HG02973 (cell line): ENCODE results near the gene SLFN5.
A peak's percentile ranks its signal among the peaks of the same experiment; 100 is the strongest.
"Not testable (repeated sequence)": the region's sequence is repeated elsewhere in the genome, so short reads cannot be mapped to it uniquely, and the experiment has no call there.

Source experiments
- ATAC-seq: cut with Tn5 transposase; IDR thresholded peaks from one replicate; pipeline ENCODE4 v1.9.1; 2021; ENCODE audit warnings: moderate library complexity; ENCODE audit not compliant: unreplicated experiment

The SLFN5 gene

GRCh38 chr17:35242805-35243560 is at the start of gene SLFN5:
Gene SLFN5, plus strand, starts transcription at chr17:35243072. Its CDS starts 15,619 bp downstream, at chr17:35258691.
- peak; percentile 61 for ATAC-seq

- ATAC-seq: not testable (repeated sequence)
These were observed 48.9 kb upstream of the SLFN5 start, which contains the start of gene SLC35G3 for GRCh38 chr17:35194001-35194400. Gene SLC35G3, minus strand, starts transcription at chr17:35194393. Its CDS starts 86 bp downstream, at chr17:35194307.

GRCh38 chr17:35195062-35195461 is 47.8 kb upstream of the SLFN5 start:
- not testable (repeated sequence) for ATAC-seq

GRCh38 chr17:35202582-35202981 is 40.3 kb upstream of the SLFN5 start:
- ATAC-seq: not testable (repeated sequence)

- no peak for ATAC-seq
These were observed 32.1 kb upstream of the SLFN5 start for GRCh38 chr17:35210741-35211140.

GRCh38 chr17:35212668-35213067 is 30.2 kb upstream of the SLFN5 start:
- ATAC-seq: no peak

GRCh38 chr17:35213412-35213940 is 29.4 kb upstream of the SLFN5 start:
- no peak for ATAC-seq

GRCh38 chr17:35214192-35214591 is 28.7 kb upstream of the SLFN5 start:
- no peak for ATAC-seq

- no peak for ATAC-seq
These were observed 28.1 kb upstream of the SLFN5 start for GRCh38 chr17:35214631-35215273.

GRCh38 chr17:35217107-35217506 is 25.8 kb upstream of the SLFN5 start:
- ATAC-seq: no peak

GRCh38 chr17:35218915-35219314 is 24.0 kb upstream of the SLFN5 start:
- ATAC-seq: no peak

GRCh38 chr17:35222452-35222851 is 20.4 kb upstream of the SLFN5 start:
- ATAC-seq: no peak

- ATAC-seq: no peak
These were observed 18.4 kb upstream of the SLFN5 start for GRCh38 chr17:35224436-35224835.

- ATAC-seq: no peak
These were observed 15.3 kb upstream of the SLFN5 start for GRCh38 chr17:35227546-35227945.

GRCh38 chr17:35229638-35230037 is 13.2 kb upstream of the SLFN5 start:
- no peak for ATAC-seq

GRCh38 chr17:35234315-35234714 is 8.6 kb upstream of the SLFN5 start:
- not testable (repeated sequence) for ATAC-seq

GRCh38 chr17:35235289-35235688 is 7.6 kb upstream of the SLFN5 start:
- ATAC-seq: no peak

GRCh38 chr17:35235917-35236316 is 7.0 kb upstream of the SLFN5 start:
- ATAC-seq: no peak

- no peak for ATAC-seq
These were observed 6.1 kb upstream of the SLFN5 start for GRCh38 chr17:35236821-35237220.

- ATAC-seq: no peak
These were observed 4.1 kb upstream of the SLFN5 start for GRCh38 chr17:35238821-35239220.

GRCh38 chr17:35239823-35240222 is 3.0 kb upstream of the SLFN5 start:
- no peak for ATAC-seq

- ATAC-seq: no peak
These were observed 2.0 kb upstream of the SLFN5 start for GRCh38 chr17:35240861-35241260.
